Measurements from ENCODE around the gene RYR2.
A peak's percentile ranks its signal among the peaks of the same experiment; 100 is the strongest.

The RYR2 gene

GRCh38 chr1:237527761-237528160 lies 485.8 kb downstream of the RYR2 start:
- ATAC-seq: no peak

GRCh38 chr1:237528545-237528944 lies 486.6 kb downstream of the RYR2 start:
- no peak for ATAC-seq
- TF ChIP-seq TSHZ2 (CRISPR knock-in tag; IDR thresholded peaks at IDR 0.05) (peak; percentile 28; the same call in 1 of the 2 replicates), ISL1 (CRISPR knock-in tag; IDR thresholded peaks at IDR 0.05) (no peak; the same call in 1 of the 2 replicates)

More at GRCh38 chr1:237527761-237528160, 485.8 kb downstream of the RYR2 start:
- TF ChIP-seq CSRNP3 (CRISPR knock-in tag; IDR thresholded peaks at IDR 0.05) (no peak), CREB5 (CRISPR knock-in tag; IDR thresholded peaks at IDR 0.05; ENCODE audit: low read depth) (no peak), OSR1 (CRISPR knock-in tag; IDR thresholded peaks at IDR 0.05) (no peak), PATZ1 (CRISPR knock-in tag; IDR thresholded peaks at IDR 0.05; ENCODE audit: borderline replicate concordance) (no peak)

GRCh38 chr1:237539055-237539454 lies 497.1 kb downstream of the RYR2 start:
- ATAC-seq: no peak
- TF ChIP-seq CSDC2 (CRISPR knock-in tag; IDR thresholded peaks at IDR 0.05): no peak
- TF ChIP-seq CSRNP3 (CRISPR knock-in tag; IDR thresholded peaks at IDR 0.05): no peak
- TF ChIP-seq TCF4 (CRISPR knock-in tag; IDR thresholded peaks at IDR 0.05; ENCODE audit: borderline replicate concordance): no peak
- TF ChIP-seq ARNTL (CRISPR knock-in tag; IDR thresholded peaks at IDR 0.05; ENCODE audit: borderline replicate concordance, low read depth): no peak
- TF ChIP-seq ISL1 (CRISPR knock-in tag; IDR thresholded peaks at IDR 0.05): no peak
- TF ChIP-seq POU6F1 (CRISPR knock-in tag; IDR thresholded peaks at IDR 0.05; ENCODE audit: borderline replicate concordance, low read depth): no peak
- no peak for TF ChIP-seq ESRRG (CRISPR knock-in tag; IDR thresholded peaks at IDR 0.05)
- no peak for TF ChIP-seq GLIS3 (CRISPR knock-in tag; IDR thresholded peaks at IDR 0.05)
- no peak for TF ChIP-seq TSHZ2 (CRISPR knock-in tag; IDR thresholded peaks at IDR 0.05)
- TF ChIP-seq ZNF565 (CRISPR knock-in tag; conservative IDR thresholded peaks at IDR 0.05; ENCODE audit: low read depth): no peak
- TF ChIP-seq PPARA (CRISPR knock-in tag; IDR thresholded peaks at IDR 0.05; ENCODE audit: borderline replicate concordance): no peak
- no peak for TF ChIP-seq ZC3H10 (CRISPR knock-in tag; IDR thresholded peaks at IDR 0.05)
- TF ChIP-seq RARB (CRISPR knock-in tag; IDR thresholded peaks at IDR 0.05): no peak
- TF ChIP-seq ZNF8 (CRISPR knock-in tag; IDR thresholded peaks at IDR 0.05): no peak
- no peak for TF ChIP-seq TOX (CRISPR knock-in tag; IDR thresholded peaks at IDR 0.05; ENCODE audit: borderline replicate concordance)
- TF ChIP-seq ZFP3 (CRISPR knock-in tag; IDR thresholded peaks at IDR 0.05): no peak
